GM12878 (cell line): Measurements from ENCODE around the gene GOLGA5. TPM values are rescaled to one million over a fixed set of nuclear protein-coding genes. Genes with fewer than 3 reads are reported as not detected.
A peak's percentile ranks its signal among the peaks of the same experiment; 100 is the strongest.
"Not testable (repeated sequence)": the region's sequence is repeated elsewhere in the genome, so short reads cannot be mapped to it uniquely, and the experiment has no call there.

ENCODE experiments used
- ATAC-seq: fragments of 200-7000 bp; cut with Tn5 transposase; 3 replicates; pipeline ENCODE4 v1.9.1; 2020; ENCODE audit warnings: mild to moderate bottlenecking, moderate library complexity
- BruUV-seq: library from RNA; stranded (reverse); fragments of 400-500 nt; replicated peaks from 2 replicates; lab custom pipeline; 2021; lab: Mats Ljungman, UMichigan
- CTCF ChIA-PET: fragments of 300-600 bp; sonication (Branson Sonifier 250); formaldehyde crosslinking; extraction: SDS; loops from one replicate; lab custom pipeline; 2021; ENCODE audit warnings: inconsistent platforms; lab: Yijun Ruan, JAX
- POLR2A ChIA-PET: fragments of 350-600 bp; formaldehyde crosslinking; extraction: SDS; loops from one replicate; lab custom pipeline; 2021; ENCODE audit warnings: inconsistent platforms; lab: Charles Lee
- RAD21 ChIA-PET: fragments of 300-600 bp; sonication (Branson Sonifier 250); formaldehyde crosslinking; loops from one replicate; lab custom pipeline; 2023; ENCODE audit warnings: antibody characterized with exemption; ENCODE audit not compliant: unreplicated experiment; lab: Charles Lee
- SMC1A ChIA-PET: fragments of 300-600 bp; sonication (Branson Sonifier 250); formaldehyde crosslinking; loops from one replicate; lab custom pipeline; 2023; ENCODE audit not compliant: unreplicated experiment, uncharacterized antibody; lab: Charles Lee
- DNase-seq: peaks from one replicate; pipeline ENCODE4 v3.0.0-alpha.2; 2011; ENCODE audit warnings: low read depth, low spot score
- FAIRE-seq: peaks from 3 replicates; lab custom pipeline; 2011; peaks lifted over from hg19 to GRCh38; lab: Jason Lieb, UNC
- H2AFZ ChIP-seq: 2 replicates; pipeline ENCODE4 v1.6.0; 2011; ENCODE audit warnings: low read depth, low read length, control low read depth; ENCODE audit not compliant: control insufficient read depth
- H3K27ac ChIP-seq: 2 replicates; pipeline ENCODE4 v1.5.1; 2011; ENCODE audit warnings: control low read depth; ENCODE audit not compliant: control insufficient read depth, insufficient read depth
- H3K27me3 ChIP-seq, 2 experiments: replicated peaks in 1 of 2; 2 replicates each; pipeline versions ENCODE4 v1.6.0 to v1.6.1; 2011; ENCODE audit warnings: low read length in 1 of 2; ENCODE audit not compliant: control insufficient read depth in 2 of 2, insufficient read depth in 2 of 2
- H3K36me3 ChIP-seq, 2 experiments: 2 replicates each; pipeline ENCODE4 v1.5.1; 2011; ENCODE audit warnings: low read length in 1 of 2; ENCODE audit not compliant: control insufficient read depth in 2 of 2, insufficient read depth in 2 of 2
- H3K4me1 ChIP-seq: 2 replicates; pipeline ENCODE4 v1.6.1; 2011; ENCODE audit warnings: mild to moderate bottlenecking, low read length, moderate library complexity, mixed read lengths; ENCODE audit not compliant: control insufficient read depth, insufficient read depth
- H3K4me2 ChIP-seq: 2 replicates; pipeline ENCODE4 v1.6.0; 2011; ENCODE audit warnings: control low read depth; ENCODE audit not compliant: control insufficient read depth, insufficient read depth
- H3K4me3 ChIP-seq: fragments of 200-600 bp; sonication (generic); 2 replicates; pipeline ENCODE4 v1.5.1; 2016
- H3K79me2 ChIP-seq: 2 replicates; pipeline ENCODE4 v1.6.0; 2011; ENCODE audit warnings: low read length; ENCODE audit not compliant: control insufficient read depth, insufficient read depth
- H3K9ac ChIP-seq: 2 replicates; pipeline ENCODE4 v1.8.0; 2011; ENCODE audit warnings: low read length, control low read depth, mixed read lengths; ENCODE audit not compliant: control insufficient read depth, insufficient read depth
- H3K9me3 ChIP-seq: replicated peaks from 3 replicates; pipeline ENCODE4 v1.5.1; 2011; ENCODE audit warnings: mild to moderate bottlenecking, low read length; ENCODE audit not compliant: control insufficient read depth, insufficient read depth
- H4K20me1 ChIP-seq: 2 replicates; pipeline ENCODE4 v1.6.0; 2011; ENCODE audit not compliant: control insufficient read depth, insufficient read depth
- HDGF ChIP-seq: fragments of 450-650 bp; IDR thresholded peaks from 2 replicates; pipeline ENCODE4 v1.6.1; 2016; ENCODE audit warnings: antibody characterized with exemption
- MLLT1 ChIP-seq: fragments of 450-650 bp; IDR thresholded peaks from 2 replicates; pipeline ENCODE4 v1.6.1; 2016; ENCODE audit warnings: mild to moderate bottlenecking
- NFYB ChIP-seq: IDR thresholded peaks from 2 replicates; pipeline ENCODE4 v1.6.1; 2011; ENCODE audit warnings: low read depth, mild to moderate bottlenecking, low read length, improper control_type of control experiment, moderate library complexity; ENCODE audit not compliant: insufficient read depth
- POLR2AphosphoS5 ChIP-seq: IDR thresholded peaks from 2 replicates; pipeline ENCODE4 v1.6.1; 2011; ENCODE audit warnings: mild to moderate bottlenecking, low read length, inconsistent platforms
- WGBS: methylation state at CpG from one replicate; pipeline ENCODE4 v1.1.6; 2016; ENCODE audit warnings: low lambda C conversion rate; ENCODE audit not compliant: insufficient replicate concordance, insufficient coverage; ENCODE audit errors: missing lambda C conversion rate; 5-methylcytosine and 5-hydroxymethylcytosine counted together
- in situ Hi-C: fragments of 300-500 bp; cut with MboI; formaldehyde crosslinking; loops from 9 replicates; pipeline ENCODE4 v1.14.3; 2018; ENCODE audit warnings: mixed read lengths
- intact Hi-C: fragments of 100-400 bp; cut with micrococcal nuclease; formaldehyde crosslinking; loops from one replicate; pipeline ENCODE4 v1.14.2; 2022; ENCODE audit not compliant: unreplicated experiment
- polyA plus RNA-seq, 11 experiments: library from polyadenylated mRNA; depleted of rRNA in 4 of 11; unstranded in 6 of 11; stranded (reverse) in 5 of 11; fragments of >200 nt; fragmentation: Nextera tagmentation in 4 of 11; fragmentation: Illumina TruSeq in 1 of 11; extraction: Ambion mirVana in 4 of 11; extraction: Trizol in 1 of 11; gene quantifications; 1 replicate in 1 of 11; 2 replicates in 10 of 11; pipeline versions ENCODE4 v1.2.1 to v1.2.3, GENCODE V29; 2011 to 2016; ENCODE audit warnings: inconsistent platforms in 2 of 11, missing spikeins in 2 of 11, low read depth in 1 of 11
- total RNA-seq, 4 experiments: library from RNA; depleted of rRNA in 3 of 4; stranded (reverse); fragments of >200 nt in 3 of 4; fragmentation: Illumina TruSeq in 1 of 4; extraction: Trizol in 1 of 4; gene quantifications; 2 replicates each; pipeline versions ENCODE4 v1.2.1 to v1.2.3, GENCODE V29; 2013 to 2021

The GOLGA5 gene
- total and polyA plus RNA-seq, 10 of the 15 experiments (the other 5 are each of a cell fraction or from before 2014, with no cell fraction given) = 10.9 to 30.1 (median 19.7) TPM

GRCh38 chr14:92750222-92750728 is 43.8 kb upstream of the GOLGA5 start:
- H4K20me1 ChIP-seq, intact Hi-C loops, H3K27me3 ChIP-seq, DNase-seq, FAIRE-seq, H3K36me3 ChIP-seq, ATAC-seq, BruUV-seq: not testable (repeated sequence)
- ChIA-PET CTCF (interaction anchor here (0.6 to 2.8 kb wide), 14 partner anchors 9 to 63 kb away, joined by 3 to 11 read pairs (median 5); no protein-coding TSS in a partner anchor), SMC1A (interaction anchor here (0.8 to 5.9 kb wide), 16 partner anchors 9 to 173 kb away, joined by 3 to 67 read pairs (median 6); no protein-coding TSS in a partner anchor), POLR2A (interaction anchor here (0.8 to 1.8 kb wide), 6 partner anchors 9 to 48 kb away, joined by 3 to 9 read pairs (median 4); no protein-coding TSS in a partner anchor), RAD21 (interaction anchor here (0.6 to 3.2 kb wide), 11 partner anchors 9 to 46 kb away, joined by 3 to 21 read pairs (median 6); no protein-coding TSS in a partner anchor)
- peaks cover 10% of the 10 kb centered on the region for H3K9me3 ChIP-seq
- in situ Hi-C loops = loop anchor here (25.0 kb wide), 2 partner anchors 1212 to 1388 kb away; no protein-coding TSS in a partner anchor
- H3K79me2 ChIP-seq = peaks cover 10% of the 10 kb centered on the region
- TF ChIP-seq MLLT1 = 0 out of 2 replicates have a peak, but pooled peaks have one; percentile 11
- TF ChIP-seq POLR2AphosphoS5 = peak; percentile 55; the same call in 1 of the 2 replicates
- peak; percentile 83 for TF ChIP-seq NFYB
- TF ChIP-seq HDGF = peak; percentile 29; the same call in 1 of the 2 replicates
- H2AFZ ChIP-seq = peak overlapping the region; percentile 54
- H3K4me1 ChIP-seq = peaks cover 31% of the 10 kb centered on the region
- 51% methylated on average over 10 of the region's 10 CpGs for WGBS
- H3K4me2 ChIP-seq = peak overlapping the region; percentile 93
- peak overlapping the region; percentile 53; the same call in 1 of the 2 replicates for H3K27ac ChIP-seq
- peak overlapping the region; percentile 33; the same call in 1 of the 2 replicates for H3K9ac ChIP-seq
- peak overlapping the region; percentile 34; the same call in 1 of the 2 replicates for H3K4me3 ChIP-seq
